Measurements from ENCODE around the gene MAP7D2.

DNA sequence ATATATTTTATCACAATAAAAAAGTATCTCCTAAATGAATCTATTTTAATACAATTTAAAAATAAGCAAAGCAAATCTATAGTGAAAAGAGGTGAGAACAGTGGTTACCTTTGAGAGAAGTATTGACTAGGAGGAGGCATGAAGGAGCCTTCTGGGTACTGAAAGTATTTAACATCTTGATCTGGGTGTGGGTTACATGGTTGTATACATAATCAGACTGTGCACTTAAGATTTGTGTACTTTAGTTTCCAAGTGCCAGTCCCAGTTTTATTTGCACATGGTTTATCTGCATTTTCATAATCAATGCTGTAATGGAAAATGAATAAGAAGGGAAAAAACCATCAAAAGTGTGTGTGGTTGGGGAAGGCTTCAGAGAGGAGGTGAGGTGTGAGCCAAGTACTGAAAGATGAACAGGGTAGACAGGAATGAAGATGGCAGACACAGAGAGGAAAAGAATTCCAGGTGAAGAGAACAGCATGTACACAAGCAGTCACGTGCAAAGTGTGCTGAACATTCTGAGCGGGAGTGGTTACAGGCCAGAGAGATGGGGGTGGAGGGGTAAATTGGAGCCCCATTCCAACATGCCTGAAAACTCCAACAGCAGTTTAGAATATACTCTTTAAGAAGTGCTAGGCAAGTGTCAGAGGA, 14.6 kb downstream of the MAP7D2 start:
- TF ChIP-seq, protein P1, sequence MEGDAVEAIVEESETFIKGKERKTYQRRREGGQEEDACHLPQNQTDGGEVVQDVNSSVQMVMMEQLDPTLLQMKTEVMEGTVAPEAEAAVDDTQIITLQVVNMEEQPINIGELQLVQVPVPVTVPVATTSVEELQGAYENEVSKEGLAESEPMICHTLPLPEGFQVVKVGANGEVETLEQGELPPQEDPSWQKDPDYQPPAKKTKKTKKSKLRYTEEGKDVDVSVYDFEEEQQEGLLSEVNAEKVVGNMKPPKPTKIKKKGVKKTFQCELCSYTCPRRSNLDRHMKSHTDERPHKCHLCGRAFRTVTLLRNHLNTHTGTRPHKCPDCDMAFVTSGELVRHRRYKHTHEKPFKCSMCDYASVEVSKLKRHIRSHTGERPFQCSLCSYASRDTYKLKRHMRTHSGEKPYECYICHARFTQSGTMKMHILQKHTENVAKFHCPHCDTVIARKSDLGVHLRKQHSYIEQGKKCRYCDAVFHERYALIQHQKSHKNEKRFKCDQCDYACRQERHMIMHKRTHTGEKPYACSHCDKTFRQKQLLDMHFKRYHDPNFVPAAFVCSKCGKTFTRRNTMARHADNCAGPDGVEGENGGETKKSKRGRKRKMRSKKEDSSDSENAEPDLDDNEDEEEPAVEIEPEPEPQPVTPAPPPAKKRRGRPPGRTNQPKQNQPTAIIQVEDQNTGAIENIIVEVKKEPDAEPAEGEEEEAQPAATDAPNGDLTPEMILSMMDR (IDR thresholded peaks at IDR 0.05): no peak
- TF ChIP-seq POLR2A (IDR thresholded peaks at IDR 0.05): no peak
